RPMI8226 (cell line): Measurements from ENCODE around the gene NT5DC1.

Experiments
- DNase-seq: peaks from one replicate; pipeline ENCODE4 v3.0.0-alpha.2; 2015

NT5DC1 gene

DNA sequence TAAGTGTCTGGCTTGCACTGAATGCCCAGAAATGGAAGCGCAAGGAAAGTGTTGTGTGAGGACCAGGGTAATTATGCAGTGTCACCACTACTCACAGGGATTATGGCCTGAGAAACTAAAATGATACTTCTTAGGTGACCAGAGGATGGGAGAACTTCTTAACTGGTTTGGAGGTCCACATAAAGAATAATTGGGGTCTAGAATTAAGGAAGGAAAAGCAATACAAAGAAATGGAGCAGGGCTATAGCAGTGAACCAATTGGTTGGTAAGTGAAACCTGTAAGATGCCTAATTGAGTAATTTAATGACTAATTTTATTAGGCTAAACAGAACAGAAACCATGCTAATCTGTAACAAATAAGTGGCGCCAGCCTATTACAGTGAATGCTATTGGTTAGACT, 147.9 kb downstream of the NT5DC1 start:
- DNase-seq = no peak

GRCh38 chr6:116251568-116252384, 151.1 kb downstream of the NT5DC1 start:
- DNase-seq = no peak

DNA sequence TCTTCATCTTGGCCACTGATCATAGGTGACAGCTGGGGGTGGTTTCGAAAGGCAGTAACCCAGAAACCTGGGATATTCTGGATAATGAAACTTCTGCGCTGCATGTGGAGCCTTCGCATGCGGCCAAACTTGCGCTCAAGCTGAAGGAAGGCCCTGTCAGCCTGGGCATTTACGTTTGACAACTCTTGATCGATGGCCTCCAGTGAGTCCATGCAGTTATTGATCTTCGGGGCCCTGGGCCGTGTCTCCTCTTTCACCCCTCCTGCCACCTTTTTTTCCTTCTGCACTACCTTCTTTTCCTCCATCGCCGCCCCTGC, 152.5 kb downstream of the NT5DC1 start:
- no peak for DNase-seq

DNA sequence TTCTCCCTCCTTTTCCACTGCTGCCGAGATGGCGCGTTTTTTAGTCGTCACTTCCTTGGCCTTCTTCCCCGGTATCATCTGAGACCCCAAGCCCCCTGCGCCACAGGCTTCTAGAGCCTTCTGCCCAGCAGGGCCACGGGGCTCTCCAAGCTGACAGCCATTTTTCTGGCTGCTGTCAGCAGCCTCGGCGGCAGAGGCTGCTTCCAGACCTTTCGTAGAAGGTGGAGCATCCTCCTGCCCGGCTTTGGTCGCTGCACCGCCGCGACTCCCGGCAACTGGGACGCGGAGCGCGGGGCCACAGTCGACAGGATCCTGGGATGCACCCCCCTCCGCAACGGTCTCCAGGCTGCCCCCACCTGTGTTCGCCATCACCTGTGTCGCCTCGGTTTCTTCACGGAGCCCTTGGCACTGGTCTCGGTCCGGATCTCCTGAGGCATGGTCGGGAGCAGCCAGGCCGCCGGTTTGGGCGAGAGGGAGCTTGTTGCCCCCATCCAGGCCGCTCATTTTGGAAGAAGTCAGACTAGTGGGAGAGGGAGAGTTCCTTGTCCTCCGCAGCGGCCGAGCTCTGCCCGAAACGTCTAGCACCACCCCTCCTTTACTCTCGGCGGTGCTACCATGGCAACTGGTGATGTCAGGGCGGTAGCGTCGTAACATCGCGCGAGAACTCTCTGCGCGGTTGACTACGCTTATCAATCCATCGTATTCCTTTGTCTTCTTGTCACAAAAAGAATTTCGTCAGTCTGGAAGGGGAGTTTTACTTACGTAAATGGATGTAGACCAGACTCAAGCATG, 153.0 kb downstream of the NT5DC1 start, which contains the start of gene TSPYL4:
Gene TSPYL4, minus strand, starts transcription at position 571 of the 792 bp plus-strand sequence. Its CDS starts 67 bp downstream, at position 504.
- DNase-seq = peak; percentile 90

DNA sequence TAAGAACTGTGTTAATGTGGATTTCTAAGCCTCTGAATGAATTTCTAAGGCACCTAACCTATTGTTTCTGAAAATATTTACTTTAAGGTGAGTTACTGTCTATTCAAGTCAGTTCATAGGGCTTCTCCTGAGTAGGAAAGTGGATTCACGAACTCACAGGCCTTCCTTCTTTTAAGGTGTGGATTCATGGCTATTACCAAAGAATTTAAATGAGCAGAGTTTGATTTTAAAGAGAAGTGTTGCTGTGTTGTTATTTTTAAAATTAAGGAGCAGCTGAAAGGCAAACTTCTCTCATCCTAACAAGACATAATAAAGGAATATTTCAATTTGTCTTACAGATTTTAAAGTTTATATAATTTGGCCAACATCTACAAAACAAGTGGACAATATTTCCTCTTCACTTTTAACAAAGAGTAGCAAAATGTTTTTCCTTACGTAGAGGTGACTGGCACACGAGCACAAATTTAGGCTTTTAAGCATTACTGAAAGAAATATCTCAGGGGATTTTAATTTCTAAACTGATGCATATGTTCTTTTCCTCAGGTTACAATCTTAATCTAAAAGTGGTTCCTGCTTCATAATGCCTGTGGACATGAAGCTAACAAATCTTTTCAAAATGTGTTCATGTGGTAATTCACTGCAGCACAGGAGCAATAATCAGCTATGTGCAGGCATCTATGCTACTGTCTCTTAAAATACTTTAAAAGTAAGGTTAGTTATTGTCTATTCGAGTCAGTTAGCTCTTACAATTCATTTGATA, 153.8 kb downstream of the NT5DC1 start:
- no peak for DNase-seq

GRCh38 chr6:116255246-116255800, 154.7 kb downstream of the NT5DC1 start:
- no peak for DNase-seq

- DNase-seq = no peak
Observed at GRCh38 chr6:116256694-116257093, 156.0 kb downstream of the NT5DC1 start.

DNA sequence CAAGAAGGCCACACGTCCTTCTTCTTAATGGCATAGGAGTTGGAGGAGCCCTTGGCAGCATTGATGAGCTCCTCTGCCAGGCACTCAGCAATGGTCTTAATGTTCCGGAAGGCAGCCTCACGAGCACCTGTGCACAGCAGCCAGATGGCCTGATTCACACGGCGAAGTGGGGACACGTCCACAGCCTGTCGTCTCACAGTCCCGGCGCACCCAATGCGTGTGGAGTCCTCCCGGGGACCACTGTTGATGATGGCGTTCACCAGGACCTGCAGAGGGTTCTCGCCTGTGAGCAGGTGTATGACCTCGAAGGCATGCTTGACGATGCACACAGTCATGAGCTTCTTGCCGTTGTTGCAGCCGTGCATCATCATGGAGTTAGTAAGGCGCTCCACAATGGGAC, 157.9 kb downstream of the NT5DC1 start:
- DNase-seq = no peak

- no peak for DNase-seq
Observed at GRCh38 chr6:116263353-116263752, 162.7 kb downstream of the NT5DC1 start.

DNA sequence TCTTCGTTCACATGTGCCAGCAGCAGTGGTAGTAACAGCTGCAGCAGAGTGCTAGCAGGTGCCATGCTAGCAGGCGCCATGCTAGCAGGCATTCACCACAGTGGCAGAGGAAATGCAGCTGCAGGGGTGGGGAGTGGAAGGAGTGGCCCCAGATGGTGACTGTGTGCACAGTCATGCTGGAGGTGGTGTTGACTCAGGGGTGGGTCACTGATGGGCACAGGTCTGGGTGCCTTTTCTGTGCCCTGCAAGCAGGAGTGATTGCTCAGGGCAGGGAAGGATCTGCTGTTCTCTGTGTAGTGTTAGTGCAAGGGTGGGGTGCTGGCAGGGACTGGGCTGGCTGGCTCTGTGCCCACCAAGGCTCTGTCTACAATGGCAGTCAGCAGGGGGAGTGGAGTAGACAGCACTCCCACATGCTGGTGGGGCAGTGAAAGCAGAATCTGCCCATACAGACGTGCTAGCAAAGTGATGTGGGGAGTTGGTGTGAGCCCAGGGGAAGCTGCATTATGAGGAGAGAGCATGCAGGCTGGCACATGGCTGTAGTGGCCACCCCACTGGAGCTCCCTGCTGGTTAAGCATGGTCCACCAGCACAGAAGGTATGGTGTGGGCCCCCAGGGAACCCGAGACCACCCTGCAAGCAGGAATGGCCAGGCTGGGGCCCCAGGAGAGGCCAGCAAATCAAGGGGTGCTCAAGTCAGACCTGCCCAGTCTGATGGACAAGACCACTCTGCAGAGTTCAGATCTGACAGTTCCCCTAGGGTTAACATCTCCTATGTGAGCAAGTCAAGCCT, 164.6 kb downstream of the NT5DC1 start:
- peak; percentile 24 for DNase-seq

- no peak for DNase-seq
Observed at GRCh38 chr6:116266803-116267202, 166.2 kb downstream of the NT5DC1 start.

GRCh38 chr6:116267836-116268588, 167.4 kb downstream of the NT5DC1 start:
- no peak for DNase-seq

GRCh38 chr6:116268589-116269293, 168.1 kb downstream of the NT5DC1 start:
- peak; percentile 64 for DNase-seq

GRCh38 chr6:116271149-116271708, 170.6 kb downstream of the NT5DC1 start:
- no peak for DNase-seq

DNA sequence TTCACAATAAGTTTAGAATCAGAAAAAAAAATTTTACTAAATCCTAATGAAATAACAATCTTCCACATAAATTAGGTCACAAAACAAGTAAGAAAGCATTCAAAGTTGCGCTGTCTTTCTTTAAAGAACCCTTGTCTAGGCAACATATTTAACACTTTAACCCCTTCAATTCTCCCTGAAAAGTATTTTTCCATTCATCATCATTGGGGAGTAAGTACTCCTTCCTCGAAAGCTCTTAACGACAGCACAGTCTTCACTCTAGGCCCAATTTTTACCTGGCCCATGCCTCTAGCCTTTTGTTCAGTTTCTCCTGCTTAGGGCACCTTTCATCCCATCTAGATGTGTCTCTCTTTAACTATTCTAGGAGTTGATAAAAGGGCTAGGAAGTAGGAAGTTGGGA, 176.5 kb downstream of the NT5DC1 start:
- no peak for DNase-seq

- DNase-seq = no peak
Observed at GRCh38 chr6:116278481-116278829, 177.8 kb downstream of the NT5DC1 start.

GRCh38 chr6:116278854-116279231, 178.2 kb downstream of the NT5DC1 start:
- DNase-seq = no peak

DNA sequence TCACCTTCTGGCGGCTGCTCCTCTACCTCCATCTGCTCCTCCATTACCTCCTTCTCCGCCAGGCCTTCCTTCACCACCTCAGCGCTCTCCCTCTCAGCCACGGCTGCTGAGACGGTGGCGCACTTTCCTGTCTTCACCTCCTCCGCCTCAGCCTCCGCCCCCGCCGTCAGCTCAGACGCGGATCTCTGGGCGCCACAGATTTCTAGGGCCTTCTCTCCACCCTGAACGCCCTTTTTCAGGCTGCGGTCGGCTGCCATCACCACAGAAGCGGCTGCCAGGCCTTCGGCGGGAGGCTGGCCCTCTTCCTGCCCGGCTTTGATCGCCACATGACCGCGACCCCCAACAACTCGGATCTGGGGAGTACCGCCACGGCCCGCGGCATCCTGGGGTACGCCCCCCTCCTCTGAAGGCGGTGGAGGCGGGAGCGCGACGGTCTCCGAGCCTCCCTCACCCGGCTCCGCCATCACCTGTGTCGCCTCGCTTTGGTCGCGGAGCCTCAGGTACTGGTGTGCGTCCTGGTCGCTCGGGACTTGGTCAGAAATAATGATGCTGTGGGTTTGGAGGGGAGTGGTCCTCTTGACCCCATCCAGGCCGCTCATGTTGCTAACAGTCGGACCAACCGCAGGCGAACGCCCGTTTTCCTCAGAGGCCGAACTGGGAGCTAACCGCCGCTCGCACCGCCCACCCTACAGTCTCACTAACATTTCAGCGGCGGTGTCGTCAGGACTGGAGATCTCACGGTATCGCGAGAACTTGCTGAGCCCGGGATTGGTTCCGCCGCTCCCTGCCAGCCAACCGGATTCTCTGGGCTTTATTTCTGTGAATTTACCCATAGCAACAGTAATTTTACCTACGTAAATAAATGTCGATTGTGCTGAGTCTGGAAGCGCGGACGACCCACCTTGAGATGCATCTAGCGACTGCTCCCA, 178.8 kb downstream of the NT5DC1 start, which contains the start of gene TSPYL1:
Gene TSPYL1, minus strand, starts transcription at position 699 of the 929 bp plus-strand sequence. Its CDS starts 100 bp downstream, at position 599.
- DNase-seq = peak; percentile 94
